ENCODE measurements around the gene PLEKHM3.

- TF ChIP-seq CTCF (optimal IDR thresholded peaks at IDR 0.05 in 1 of 3, IDR thresholded peaks at IDR 0.05 in 1 of 3, conservative IDR thresholded peaks at IDR 0.05 in 1 of 3; ENCODE audit: extremely low read depth in 1 of 3, insufficient read depth in 2 of 3, low read length in 3 of 3) (no peak), EZH2 (IDR thresholded peaks at IDR 0.05; ENCODE audit: low read length) (no peak)
Measured at GRCh38 chr2:207995887-207996286, 29.4 kb downstream of the PLEKHM3 start.

Data from keratinocyte (primary cell).